G401.6 (cell line): ENCODE results near the gene MALT1.
"Not testable (repeated sequence)": the region's sequence is repeated elsewhere in the genome, so short reads cannot be mapped to it uniquely, and the experiment has no call there.

Experiments used
- FAIRE-seq: peaks from 2 replicates; lab custom pipeline; 2012; peaks lifted over from hg19 to GRCh38; lab: Jason Lieb, UNC

MALT1 gene

DNA sequence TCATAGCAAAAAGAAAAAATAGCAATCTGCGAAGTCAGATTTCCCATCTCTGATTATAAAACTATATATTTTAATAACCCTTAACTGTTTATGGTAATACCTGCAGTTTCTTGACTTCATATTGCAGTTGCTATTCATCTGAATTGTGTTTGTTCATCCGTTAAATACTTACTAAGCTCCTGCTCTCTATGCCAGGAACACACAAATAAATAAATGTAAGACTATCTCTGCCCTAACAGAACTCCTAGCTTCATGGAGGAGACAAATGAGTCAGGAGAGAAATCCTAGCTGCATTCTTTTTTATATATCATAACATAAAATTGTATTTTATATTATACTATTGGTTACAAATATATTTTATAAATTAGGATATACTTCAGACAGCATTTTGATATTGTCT, 61.2 kb downstream of the MALT1 start:
- no peak for FAIRE-seq

DNA sequence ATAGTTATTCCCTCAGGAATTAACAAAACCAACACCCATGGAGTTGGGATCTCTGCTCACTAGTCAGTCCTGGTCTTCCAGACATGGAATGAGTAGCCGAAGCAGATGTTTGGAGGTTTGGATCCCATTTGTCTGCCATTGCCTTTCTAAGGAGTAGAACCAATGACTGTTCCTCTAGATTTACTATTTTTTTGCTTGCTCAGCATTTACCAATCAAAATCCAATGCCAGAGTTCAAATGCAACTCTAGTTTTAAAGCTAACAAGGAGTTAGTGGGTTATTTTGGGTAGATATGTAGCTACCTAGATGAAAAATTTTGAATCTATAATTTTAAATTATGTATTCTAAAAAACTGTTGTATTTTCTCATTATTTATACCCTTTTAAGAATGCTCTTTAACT, 62.6 kb downstream of the MALT1 start:
- FAIRE-seq, result no peak

DNA sequence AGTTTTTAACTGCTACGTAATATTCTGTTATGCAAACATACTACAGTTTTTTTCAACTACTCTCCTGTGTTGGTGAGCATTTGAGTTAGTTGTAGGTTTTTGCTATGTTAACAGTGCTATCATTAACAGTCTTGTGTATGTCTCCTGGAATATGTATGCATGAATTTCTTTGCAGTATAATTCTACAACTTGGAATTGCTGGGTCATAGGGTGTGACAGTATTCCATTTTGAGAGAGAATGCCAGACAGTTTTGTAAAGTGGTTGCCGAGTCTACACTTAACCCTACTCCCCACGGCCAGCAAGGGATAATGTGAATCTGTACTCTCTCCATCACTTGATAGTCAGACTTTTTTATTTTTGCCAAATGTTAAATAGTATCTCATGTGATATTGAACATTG, 67.1 kb downstream of the MALT1 start:
- FAIRE-seq, result no peak

- FAIRE-seq, result no peak
Measured at GRCh38 chr18:58745914-58746313, 74.6 kb downstream of the MALT1 start.

GRCh38 chr18:58748899-58749595, 77.8 kb downstream of the MALT1 start:
- no peak for FAIRE-seq

- FAIRE-seq, result no peak
Measured at GRCh38 chr18:58753976-58754375, 82.7 kb downstream of the MALT1 start.

GRCh38 chr18:58754544-58755068, 83.3 kb downstream of the MALT1 start:
- FAIRE-seq, result no peak

DNA sequence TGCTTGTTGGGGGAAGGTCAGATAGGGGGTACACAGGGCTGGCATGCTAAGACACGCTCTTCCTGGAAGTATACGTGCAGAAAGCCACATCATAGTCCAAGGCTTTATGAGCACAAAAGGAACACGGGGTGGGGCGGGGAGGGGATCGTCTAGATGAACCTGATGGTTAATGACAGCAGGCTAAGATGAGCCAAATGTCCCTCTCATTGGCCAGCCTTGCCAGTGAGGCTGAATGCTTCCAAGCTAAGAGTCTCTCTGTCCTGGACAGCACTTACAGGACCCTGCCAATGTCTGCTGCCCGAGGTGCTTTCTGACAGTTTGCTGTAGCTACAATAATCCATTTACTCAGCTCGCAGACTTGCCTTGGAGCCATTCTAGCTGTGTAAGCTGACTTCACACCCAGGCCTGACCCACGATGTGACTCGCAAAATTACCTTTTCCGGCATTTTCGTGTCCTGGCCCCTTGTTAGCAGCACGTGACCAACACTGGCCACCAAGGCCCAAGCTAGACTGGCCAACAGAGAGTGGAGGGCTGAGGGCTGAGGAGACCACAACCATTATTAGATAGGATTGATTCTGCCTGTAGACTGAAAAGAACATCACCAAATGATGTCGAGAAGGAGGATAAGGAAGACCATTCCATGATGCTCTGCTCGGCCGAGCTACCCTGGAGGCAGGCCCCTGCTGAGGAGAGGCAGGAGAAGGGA, 84.2 kb downstream of the MALT1 start:
- FAIRE-seq, result no peak

GRCh38 chr18:58756148-58756547, 84.9 kb downstream of the MALT1 start:
- FAIRE-seq, result no peak

DNA sequence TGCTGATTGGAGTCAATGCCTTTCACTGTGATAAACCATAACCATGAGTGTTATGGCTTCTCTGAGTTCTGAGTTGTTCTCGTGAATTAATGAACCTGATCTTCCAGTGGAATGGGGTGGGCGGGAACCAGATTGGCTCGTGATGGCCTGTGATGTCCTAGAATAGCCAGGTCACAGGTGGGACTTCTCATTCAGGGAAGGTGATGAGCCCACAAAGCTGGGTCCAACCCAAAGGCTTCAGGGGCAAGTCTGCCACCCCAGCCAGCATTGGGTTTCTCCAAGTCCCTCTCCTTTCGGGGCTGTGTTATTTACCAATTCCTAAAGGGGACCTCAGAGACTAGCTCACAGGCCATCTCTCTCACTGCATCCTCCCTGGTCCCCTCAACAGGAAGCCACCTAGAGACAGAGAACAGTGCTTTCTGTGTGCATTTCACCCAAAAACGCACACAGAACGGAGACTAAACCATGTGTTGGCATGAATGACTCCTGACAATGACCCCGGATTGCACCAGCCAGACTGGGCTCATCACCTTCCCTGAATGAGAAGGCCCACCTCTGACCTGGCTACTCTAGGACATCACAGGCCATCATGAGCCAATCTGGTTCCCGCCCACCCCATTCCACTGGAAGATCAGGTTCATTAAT, 85.5 kb downstream of the MALT1 start:
- FAIRE-seq, result no peak

- not testable (repeated sequence) for FAIRE-seq
Measured at GRCh38 chr18:58757351-58757750, 86.1 kb downstream of the MALT1 start.

- no peak for FAIRE-seq
Measured at GRCh38 chr18:58758046-58758445, 86.8 kb downstream of the MALT1 start.

DNA sequence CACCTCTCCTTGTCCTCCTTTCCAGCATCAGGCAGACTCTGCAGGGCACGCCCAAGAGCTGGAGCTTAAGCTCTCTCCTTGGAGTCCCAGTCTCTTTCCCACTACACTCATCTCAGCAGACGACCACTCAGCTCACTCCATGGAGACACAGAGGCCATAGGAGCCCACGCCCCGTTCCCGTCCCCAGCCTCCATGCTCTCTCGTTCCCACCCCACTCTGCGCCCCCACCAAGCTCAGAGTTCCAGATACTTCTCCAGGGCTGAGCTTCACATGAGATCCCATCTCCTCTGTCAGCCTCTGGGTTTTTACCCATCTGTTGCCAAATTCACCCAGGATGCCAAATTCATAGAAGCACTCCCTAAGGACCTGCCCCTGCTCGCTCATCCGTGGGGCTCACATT, 87.3 kb downstream of the MALT1 start:
- FAIRE-seq, result no peak

DNA sequence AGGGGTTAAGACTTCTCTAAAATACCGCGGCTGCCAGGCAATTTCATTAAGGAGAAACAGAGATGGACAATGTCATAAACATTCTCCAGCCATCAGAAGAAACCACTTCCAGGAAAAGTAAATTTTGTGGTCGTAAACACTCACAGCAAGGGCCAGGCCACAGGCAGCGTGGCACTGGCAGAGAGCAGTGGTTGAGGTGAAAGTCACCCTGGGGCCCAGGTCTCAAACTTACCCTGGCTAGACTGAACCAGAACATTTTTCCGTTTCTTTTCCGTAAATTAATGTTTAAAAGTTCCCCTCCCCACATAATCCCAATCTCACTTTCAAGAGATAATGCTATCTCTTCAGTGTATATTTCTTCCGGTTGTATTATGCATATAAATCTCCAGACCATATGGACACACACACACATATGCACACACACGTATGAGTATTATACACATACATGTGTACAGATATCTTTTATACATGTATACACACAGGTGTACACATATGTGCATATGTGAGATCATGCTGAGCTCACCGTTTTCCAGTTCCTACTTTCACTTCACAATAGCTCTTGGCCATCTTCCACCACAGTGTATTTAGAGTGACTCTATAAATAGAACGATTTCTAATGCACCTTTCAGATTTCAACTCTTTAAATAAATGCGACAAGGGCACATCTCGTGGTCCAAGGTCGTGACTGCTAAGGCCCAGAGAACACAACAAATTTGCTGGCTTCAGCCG, 90.1 kb downstream of the MALT1 start:
- no peak for FAIRE-seq

DNA sequence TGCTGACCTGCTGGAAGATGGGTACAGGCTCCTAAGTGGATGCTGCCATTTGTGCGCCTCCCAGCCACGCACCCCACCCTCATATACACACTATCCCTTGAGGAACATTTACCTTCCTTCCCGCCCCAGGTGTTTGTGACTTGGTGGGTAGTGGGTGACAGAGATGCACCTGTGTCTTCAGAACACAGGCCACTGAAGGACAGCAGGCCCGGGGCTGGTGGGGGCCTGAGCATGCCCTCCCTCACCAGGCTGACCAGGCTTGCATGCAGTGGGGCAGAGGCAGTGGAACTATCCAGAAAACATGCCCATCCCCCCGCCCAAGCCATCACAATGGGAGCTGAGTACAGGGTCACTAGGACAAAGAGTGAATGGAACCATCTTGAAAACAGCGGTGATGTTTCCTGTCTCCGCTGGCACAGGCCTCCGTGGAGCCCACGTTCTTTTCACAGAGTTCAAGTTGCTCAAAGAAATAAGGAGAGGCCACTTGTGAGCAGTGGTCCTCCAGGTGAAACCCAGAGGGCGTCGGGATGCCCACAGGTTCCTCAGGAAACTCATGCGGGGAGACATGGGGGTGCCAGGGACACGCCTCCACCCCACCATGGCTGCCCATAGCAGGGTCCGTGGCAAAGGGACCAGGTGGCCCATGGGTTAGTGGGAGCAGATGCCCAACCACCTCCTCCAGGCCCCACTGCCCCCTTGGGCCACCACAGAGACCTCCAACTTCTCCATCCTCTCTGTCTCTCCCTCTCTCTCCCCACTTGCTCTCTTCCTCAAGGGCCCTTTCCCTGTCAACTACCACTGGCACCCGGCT, 90.9 kb downstream of the MALT1 start:
- FAIRE-seq, result no peak

GRCh38 chr18:58762781-58763171, 91.5 kb downstream of the MALT1 start:
- FAIRE-seq, result no peak

- no peak for FAIRE-seq
Measured at GRCh38 chr18:58766164-58766563, 94.9 kb downstream of the MALT1 start.

- FAIRE-seq, result no peak
Measured at GRCh38 chr18:58766946-58767345, 95.7 kb downstream of the MALT1 start.

DNA sequence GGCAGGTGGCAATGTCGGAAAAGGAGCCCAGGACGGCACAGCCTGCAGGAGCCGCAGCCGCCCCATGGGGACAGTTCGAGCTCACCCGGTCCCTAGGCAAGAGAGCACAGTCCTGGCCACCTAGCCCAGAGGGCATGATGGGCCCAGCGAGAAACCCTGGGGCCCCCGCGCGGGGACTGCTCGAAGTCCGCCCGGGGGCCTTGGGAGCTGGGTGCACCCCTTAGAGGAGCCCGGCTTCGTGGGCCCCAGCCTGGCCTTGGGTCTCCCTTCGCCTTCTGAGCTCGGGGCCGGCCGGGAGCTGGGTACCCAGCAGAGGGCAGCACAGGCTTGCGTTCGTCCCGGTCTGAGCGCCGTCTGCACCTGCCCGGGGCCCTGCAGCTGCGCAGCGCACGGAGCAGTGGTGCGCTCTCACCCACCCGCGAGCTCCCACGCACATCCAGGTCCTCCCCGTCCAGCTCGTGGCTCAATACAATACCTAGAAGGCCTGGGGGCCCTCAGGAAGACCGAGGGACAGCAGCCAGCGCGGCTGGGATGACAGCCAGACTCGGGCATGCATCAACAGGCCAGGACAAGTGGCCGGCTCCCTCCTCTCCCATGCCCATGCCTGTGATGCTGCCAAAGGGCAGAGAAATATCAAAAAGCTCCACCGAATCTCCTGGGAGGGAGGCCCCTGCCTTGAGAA, 97.2 kb downstream of the MALT1 start:
- FAIRE-seq, result no peak

DNA sequence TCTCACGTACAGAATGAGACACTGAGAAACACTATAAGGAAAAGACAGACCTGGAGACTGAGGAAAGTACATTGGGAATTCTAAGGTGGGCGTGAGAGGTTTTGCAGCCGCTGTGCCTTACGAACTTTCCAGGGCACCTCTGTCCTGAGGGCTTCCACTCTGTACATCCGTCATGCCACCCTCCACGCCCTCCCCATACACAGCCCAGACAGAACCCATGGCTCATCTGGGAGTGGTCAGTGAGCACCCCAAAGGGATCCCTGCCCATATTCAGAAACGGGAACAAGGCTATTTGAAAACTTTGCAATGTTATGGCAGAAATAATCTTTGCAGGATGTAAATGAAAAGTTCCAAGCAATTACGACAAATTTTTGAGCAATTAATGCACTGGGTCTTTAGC, 98.1 kb downstream of the MALT1 start:
- no peak for FAIRE-seq

- FAIRE-seq, result no peak
Measured at GRCh38 chr18:58770601-58771000, 99.3 kb downstream of the MALT1 start.
